Endothelial cell of coronary artery (primary cell): ENCODE data around the gene PRKX. TPM values are rescaled to one million over a fixed set of nuclear protein-coding genes. Genes with fewer than 3 reads are reported as not detected.

Experiments used
- total RNA-seq: library from RNA; depleted of rRNA; stranded (reverse); fragments of >200 nt; gene quantifications from 2 replicates; pipeline ENCODE4 v1.2.3, GENCODE V29; 2014

The PRKX gene
- 25.6 and 36.9 TPM in 2 replicates for total RNA-seq

GRCh38 chrX:3713225-3713936 is at the start of gene PRKX:
Gene PRKX (minus strand): TSS chrX:3713649. CDS start chrX:3713253, 396 bp downstream.

